Ovary (tissue), 3 donors: ENCODE data around the gene OBSCN.

Experiments
- EP300 ChIP-seq: sonication (generic); formaldehyde crosslinking; IDR thresholded peaks from one replicate; pipeline ENCODE4 v1.6.1; 2017; ENCODE audit warnings: antibody characterized with exemption
- POLR2A ChIP-seq: fragments of 450-650 bp; IDR thresholded peaks from one replicate; pipeline ENCODE4 v1.6.1; 2017; ENCODE audit warnings: antibody characterized with exemption, mild to moderate bottlenecking, moderate library complexity
- TF ChIP-seq, protein P1 (sequence below), 3 donors: fragments of 450-650 bp in 2 of 3; fragments of 200-600 bp in 1 of 3; IDR thresholded peaks; one replicate each; pipeline versions ENCODE4 v1.5.1 to v1.8.0; 2016 to 2022; ENCODE audit warnings: antibody characterized with exemption in 3 of 3, mild to moderate bottlenecking in 1 of 3
- donor health status: DM: no; HTN: no; CAD: no.

DNA sequence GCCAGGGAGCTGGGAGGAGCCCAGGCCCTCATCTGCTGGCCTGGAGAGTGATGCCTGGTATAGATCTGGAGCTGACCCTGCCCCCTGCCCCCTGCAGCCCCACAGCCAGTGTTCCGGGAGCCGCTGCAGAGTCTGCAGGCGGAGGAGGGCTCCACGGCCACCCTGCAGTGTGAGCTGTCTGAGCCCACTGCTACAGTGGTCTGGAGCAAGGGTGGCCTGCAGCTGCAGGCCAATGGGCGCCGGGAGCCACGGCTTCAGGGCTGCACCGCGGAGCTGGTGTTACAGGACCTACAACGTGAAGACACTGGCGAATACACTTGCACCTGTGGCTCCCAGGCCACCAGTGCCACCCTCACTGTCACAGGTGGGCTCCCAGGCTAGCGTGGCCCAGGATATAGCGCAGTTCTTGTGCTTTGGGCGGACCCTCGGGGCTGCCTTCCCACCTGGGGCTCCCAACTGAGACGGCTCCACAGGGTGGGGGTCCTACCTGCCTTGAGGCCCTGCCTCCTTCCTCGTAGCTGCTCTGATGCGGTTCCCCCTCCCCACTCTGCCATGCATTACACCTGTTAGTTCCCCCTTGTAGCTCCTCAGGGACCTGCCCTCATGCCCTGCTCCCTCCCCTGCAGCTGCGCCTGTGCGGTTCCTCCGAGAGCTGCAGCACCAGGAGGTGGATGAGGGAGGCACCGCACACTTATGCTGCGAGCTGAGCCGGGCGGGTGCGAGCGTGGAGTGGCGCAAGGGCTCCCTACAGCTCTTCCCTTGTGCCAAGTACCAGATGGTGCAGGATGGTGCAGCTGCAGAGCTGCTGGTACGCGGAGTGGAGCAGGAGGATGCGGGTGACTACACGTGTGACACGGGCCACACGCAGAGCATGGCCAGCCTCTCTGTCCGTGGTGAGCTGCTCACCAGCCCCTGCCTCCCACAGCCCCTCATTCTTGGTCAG lies 98.7 kb downstream of the OBSCN start:
- TF ChIP-seq, protein P1, sequence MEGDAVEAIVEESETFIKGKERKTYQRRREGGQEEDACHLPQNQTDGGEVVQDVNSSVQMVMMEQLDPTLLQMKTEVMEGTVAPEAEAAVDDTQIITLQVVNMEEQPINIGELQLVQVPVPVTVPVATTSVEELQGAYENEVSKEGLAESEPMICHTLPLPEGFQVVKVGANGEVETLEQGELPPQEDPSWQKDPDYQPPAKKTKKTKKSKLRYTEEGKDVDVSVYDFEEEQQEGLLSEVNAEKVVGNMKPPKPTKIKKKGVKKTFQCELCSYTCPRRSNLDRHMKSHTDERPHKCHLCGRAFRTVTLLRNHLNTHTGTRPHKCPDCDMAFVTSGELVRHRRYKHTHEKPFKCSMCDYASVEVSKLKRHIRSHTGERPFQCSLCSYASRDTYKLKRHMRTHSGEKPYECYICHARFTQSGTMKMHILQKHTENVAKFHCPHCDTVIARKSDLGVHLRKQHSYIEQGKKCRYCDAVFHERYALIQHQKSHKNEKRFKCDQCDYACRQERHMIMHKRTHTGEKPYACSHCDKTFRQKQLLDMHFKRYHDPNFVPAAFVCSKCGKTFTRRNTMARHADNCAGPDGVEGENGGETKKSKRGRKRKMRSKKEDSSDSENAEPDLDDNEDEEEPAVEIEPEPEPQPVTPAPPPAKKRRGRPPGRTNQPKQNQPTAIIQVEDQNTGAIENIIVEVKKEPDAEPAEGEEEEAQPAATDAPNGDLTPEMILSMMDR (IDR thresholded peaks at IDR 0.05), result no peak
- TF ChIP-seq POLR2A (no peak), EP300 (no peak)
